Activated CD8-positive, alpha-beta memory T cell treated with anti-CD3 and anti-CD28 coated beads, Interleukin-2, amount 50 U/mL, for 4 hours (primary cell): ENCODE results near the gene ATP13A5.

Experiments used
- DNase-seq: peaks from one replicate; pipeline ENCODE4 v3.0.0-alpha.2; 2020

Gene ATP13A5, protein sequence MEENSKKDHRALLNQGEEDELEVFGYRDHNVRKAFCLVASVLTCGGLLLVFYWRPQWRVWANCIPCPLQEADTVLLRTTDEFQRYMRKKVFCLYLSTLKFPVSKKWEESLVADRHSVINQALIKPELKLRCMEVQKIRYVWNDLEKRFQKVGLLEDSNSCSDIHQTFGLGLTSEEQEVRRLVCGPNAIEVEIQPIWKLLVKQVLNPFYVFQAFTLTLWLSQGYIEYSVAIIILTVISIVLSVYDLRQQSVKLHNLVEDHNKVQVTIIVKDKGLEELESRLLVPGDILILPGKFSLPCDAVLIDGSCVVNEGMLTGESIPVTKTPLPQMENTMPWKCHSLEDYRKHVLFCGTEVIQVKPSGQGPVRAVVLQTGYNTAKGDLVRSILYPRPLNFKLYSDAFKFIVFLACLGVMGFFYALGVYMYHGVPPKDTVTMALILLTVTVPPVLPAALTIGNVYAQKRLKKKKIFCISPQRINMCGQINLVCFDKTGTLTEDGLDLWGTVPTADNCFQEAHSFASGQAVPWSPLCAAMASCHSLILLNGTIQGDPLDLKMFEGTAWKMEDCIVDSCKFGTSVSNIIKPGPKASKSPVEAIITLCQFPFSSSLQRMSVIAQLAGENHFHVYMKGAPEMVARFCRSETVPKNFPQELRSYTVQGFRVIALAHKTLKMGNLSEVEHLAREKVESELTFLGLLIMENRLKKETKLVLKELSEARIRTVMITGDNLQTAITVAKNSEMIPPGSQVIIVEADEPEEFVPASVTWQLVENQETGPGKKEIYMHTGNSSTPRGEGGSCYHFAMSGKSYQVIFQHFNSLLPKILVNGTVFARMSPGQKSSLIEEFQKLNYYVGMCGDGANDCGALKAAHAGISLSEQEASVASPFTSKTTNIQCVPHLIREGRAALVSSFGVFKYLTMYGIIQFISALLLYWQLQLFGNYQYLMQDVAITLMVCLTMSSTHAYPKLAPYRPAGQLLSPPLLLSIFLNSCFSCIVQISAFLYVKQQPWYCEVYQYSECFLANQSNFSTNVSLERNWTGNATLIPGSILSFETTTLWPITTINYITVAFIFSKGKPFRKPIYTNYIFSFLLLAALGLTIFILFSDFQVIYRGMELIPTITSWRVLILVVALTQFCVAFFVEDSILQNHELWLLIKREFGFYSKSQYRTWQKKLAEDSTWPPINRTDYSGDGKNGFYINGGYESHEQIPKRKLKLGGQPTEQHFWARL

DNA sequence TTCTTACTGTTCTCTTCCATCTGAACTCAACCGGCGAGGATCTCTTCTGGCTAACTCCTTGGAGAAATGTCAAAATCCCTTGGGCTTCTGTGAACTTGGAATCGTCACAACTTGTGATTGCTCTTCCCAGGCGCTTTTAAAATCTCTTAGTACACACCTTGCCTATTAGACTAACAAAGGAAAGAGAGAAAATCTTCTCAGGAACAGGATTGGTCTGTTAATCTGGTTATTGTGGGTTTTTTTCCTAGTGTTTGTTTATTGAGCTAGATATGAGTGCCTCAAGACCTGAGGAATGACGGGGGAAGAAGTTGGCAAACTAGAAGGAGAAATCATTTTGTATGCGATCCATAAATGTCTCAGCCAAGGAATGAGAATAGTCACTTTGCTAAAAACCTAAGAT lies at the start of gene ATP13A5:
Gene ATP13A5, minus strand, starts transcription at position 48 of the 400 bp plus-strand sequence. Its CDS starts 28 bp downstream, at position 20.
- no peak for DNase-seq

DNA sequence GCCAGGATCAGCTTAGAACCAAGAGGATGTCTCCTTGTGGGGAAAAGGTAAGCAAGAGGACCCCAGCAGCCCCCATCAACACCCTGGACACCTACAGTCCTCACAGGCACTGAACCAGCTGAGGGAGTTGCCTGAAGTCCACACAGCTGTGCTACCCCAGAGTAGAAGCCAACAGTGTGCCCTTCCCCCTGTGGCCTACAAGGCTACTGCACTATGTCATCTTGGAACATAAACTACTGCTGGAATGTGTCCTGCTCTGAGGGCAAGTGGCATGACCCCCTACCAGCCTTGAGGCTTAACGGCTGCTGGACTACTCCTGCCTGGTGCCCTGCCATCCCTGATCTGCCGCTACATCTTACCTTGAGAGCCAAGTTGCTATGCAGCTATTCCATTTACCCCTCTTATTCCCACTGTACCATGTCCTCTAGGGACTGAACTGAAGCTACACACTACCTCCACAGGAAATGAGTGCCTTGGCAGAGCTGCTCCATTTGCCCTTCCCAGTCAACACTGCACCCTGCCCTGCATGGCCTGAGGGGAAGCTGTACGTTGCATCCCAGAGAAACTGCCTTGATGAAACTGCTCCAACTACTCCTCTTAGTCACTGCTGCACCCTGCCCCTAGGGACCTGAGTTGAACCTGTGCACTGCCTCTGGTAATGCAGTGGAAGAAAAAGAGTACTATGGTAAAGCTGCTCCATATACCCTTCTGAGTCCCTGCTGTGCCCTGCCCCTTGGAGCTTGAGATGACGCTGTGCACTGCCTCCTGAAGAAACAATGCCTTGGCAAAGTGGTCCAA lies 40.2 kb upstream of the ATP13A5 start:
- no peak for DNase-seq

DNA sequence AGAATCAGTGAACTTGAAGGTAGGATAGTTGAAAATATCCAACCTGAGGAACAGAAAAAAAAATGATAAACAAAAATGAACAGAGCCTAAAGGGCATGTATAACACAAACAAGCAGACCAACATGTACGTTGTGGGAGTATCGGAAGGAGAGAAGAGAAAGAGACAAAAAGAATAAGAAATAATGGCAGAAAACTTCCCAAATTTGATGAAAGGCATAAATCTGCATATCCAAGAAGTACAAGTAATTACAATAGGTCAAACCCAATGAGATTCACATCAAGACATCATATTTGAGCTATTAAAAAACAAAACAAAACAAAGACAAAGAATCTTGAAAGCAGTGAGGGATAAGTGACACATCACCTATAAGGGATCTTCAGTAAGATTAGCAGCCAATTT lies 38.1 kb upstream of the ATP13A5 start:
- no peak for DNase-seq

DNA sequence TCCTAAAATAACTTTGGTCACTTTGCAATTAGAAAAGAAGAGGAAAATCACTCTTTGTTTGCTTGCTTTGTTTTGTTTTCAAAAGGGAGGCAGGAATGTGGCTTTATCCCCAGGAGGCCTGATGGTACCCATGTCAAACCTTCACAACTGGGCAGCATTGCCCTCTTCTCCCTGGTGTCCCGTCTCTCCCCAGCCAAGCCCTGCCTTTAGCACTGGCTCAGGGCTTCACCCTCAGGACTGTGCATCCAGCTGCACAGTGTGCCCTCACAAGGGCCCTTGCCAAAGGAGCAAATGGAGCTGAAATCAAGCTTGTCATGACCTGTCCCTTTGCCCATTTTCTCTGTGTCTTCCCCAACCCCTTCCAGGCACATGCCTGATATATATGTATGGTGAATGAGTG lies 29.1 kb upstream of the ATP13A5 start:
- DNase-seq, result no peak

DNA sequence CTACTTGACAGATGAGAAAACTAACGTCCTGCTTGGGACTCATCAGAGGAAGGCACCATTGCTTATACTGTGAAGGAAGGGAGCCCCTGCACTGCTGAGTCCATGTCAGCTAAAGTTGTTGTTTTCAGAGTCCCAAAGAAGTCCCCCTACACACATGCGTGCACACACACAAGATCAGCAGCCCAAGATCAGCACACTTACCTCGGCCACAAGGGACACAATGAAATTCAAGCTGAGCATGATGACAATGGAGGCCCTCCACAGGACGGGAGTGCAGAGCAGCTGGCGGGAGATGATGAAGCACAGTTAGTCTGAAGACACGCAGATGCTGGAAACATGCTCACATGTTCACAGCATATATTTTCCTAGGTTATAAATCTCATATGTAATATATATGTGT lies 28.6 kb upstream of the ATP13A5 start:
- DNase-seq, result no peak

DNA sequence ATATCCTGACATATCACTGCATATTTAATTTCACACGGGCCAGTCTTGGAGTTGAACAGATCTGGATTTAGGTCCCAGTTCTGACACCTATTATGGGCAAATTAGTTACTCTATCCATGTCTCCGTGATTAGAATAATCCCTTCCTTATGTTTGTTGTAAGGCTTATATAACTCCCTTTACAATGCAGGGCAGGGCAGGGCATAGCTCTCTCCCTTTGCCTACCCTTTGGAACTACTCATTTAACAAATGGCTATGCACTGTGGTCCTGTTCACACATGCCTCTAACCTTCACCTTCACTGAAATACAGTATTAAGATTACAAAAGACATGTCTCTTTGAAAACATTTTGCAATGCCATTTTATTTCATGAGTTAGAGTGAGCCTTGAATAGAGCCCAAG lies 24.8 kb upstream of the ATP13A5 start:
- no peak for DNase-seq

DNA sequence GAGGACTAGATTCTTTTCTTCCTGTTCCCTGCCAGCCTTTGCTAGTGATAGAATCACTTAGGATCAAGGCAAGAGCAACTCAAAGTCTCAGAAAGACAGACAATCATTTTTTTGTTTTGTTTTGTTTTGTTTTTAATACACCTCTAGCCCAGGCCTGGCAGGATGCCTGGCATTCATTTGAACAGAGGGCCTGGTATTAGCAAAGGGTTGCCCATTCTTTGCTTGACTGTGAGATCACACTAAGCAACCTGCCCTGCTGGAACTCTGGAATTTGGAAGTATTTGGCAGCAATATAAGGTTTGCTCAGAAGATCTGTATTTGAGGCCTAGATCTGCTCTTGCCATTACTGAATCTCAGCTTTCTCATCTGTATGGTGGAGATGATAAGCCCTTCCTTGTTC lies 21.8 kb upstream of the ATP13A5 start:
- DNase-seq, result no peak

DNA sequence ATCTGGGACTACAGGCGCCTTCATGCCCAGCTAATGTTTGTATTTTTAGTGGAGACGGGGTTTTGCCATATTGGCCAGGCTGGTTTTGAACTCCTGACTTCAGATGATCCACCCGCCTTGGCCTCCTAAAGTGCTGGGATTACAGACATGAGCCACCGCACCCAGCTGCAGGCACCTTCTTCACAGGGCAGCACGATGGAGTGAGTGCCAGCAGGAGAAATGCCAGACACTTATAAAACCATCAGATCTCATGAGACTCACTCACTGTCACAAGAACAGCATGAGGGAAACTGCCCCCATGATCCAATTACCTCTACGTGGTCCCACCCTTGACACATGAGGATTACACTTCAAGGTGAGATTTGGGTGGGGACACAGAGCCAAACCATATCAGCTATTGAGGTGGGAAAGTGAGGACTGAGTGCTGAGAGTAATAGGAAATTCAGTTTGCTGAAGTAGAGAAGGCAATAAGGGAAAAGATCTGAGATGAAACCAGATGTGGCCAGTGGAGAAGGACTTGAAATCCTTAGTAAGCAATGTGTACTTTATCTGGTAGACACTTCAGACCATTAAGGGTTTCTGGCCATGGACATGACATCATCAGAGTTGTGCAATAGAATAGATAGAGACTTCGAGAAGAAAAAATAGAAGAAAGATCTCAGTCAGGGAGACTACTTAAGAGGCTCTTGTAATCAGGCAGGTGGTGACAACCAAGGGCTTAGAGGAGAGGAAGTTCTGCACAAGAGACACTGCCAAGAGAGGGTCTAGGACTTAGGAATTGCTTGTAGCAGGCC lies 18.1 kb upstream of the ATP13A5 start:
- DNase-seq, result no peak

DNA sequence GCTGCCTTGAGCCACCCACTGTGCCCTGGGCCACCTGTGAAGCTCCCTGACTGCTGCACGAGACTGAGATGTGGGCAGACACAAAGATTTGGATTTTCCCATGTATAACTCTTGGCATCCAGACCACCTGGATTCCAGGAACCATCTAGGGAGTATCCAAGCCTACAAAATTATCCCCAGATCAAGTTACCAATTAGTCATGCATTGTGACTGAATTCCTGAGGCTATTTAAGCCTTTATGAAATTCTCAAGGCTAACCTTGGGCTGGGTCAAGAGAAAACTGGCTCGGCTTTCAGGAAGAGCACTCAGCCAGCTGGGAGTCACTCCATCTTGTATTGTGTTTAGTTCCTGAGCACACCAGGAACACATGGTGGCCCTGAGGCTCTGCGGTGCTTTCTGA lies 13.3 kb upstream of the ATP13A5 start:
- no peak for DNase-seq

DNA sequence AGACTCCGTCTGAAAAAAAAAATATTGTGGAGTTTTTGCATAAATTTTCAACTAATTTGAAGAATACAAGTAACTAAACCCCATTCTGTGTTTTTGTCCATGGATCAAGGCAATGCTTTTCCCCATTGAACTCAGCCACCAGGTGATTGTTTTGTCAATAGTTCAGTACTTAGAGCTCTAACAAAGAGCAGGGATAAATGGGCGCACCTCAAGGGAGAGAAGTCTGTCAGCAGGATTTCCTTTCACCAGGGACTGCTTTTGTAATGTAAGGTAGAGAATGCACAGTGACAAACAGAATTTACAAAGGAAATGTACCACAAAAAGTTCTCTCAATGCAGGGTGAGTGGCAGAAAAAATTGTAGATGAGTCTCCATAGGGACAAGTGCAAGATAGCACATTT lies 10.8 kb upstream of the ATP13A5 start:
- no peak for DNase-seq

DNA sequence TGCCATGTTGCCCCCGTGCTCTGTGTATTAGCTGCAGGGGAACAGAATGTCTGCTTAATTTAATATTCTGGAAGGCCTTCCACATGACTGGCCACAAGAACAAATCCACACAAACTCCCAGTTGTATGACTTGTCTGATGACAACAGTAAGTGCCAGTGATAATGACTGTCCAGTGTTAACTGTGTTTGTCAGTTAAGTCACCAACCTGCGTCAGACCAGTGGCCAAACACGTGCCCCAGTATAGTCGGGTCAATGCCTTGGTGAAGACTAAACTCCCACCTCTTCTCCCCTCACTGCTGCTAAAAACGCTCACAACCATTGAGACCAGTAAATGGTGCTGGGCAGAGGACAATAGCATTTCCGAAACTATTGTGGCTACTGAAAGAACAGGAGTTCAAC lies 9.8 kb upstream of the ATP13A5 start:
- DNase-seq, result no peak

DNA sequence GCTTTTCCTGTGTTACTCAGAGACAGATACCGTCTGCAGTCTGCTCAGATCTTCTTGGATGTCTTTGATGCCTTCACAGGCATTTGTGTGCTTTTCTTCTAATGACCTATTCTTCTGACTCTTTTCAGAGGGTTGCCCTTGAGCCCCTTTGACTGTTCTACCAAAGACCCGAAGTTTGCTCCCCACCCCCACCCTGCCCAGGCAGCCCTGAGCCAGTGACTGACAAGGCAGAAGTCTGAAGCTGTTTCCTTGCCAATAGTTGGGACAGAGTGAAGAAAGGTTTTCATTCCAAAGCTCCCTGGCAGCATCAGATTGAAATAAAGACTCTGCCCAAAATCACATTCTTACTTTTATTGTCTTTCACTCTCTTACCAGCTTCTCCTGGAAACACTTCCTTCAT lies 9.0 kb upstream of the ATP13A5 start:
- DNase-seq, result no peak

DNA sequence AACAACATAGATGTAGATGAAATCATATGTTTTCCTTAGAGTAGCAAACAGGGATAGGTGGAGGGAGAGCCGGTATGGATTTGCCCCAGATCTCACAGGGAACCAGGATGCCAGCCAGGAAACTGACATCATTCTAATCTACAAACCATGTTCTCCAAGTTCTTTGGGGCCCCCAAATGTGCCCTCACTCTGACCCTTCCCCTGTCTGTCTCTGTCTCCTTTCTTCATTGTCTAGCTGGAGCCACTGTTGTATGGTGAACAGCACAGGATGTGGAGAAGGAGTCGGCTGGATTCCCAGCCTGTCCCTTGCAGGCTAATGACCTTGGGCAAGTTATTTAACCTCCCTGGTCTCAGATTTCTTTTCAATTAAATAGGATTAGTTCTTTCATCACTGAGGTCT lies 962 bp downstream of the ATP13A5 start:
- no peak for DNase-seq

DNA sequence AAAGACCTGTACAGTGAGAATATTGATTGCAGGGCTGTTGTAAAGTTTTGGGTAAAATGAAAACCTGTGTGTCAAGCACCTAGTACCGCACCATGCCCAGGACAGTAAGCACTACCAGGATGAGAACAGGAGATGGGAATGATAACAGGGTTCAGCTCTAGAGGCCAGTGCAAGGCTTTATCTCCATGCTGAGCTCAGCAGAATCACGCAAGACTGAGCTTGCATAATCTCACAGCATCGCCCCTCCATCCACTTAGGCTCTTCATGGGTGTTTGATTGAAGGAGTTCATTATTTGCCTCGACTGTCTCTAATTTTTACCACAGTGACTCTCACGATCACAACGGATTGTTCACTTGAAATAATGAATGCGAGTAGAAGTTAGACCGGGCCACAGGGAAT lies 2.9 kb downstream of the ATP13A5 start:
- no peak for DNase-seq

DNA sequence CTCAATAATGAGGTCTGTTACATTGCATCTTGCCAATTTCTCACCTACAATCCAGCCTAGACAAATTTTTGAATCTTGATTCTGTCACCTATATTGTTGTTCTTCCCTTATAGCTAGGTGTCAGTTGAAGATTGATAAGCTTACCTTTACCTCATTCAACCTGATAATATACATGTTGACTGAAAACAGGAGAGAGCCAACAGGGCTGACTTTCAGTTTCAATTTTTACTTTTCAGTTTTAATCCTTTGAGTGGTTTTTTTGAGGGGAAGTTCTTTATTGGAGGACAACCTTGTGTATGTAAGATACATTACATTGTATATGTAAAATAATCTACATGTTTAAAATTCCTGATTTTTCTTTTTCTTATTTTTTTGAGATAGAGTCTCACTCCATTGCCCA lies 5.8 kb downstream of the ATP13A5 start:
- DNase-seq, result no peak

DNA sequence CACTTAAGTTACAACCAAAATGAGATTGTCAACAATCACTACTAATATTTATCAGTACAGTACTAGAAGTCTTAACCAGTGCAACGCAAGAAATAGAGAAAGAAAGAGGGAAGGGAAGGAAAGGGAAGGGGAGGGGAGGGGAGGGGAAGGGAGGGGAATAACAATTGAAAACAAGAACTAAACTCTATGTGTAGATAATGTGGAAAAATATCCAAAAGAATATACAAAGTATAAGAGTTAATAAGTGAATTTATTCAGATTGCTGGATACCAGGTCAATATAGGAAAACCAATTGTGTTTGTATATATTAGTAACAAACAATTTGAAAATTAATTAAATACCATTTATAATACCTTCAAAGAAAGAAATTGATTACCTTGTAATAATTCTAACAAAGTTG lies 10.7 kb downstream of the ATP13A5 start:
- DNase-seq, result no peak

DNA sequence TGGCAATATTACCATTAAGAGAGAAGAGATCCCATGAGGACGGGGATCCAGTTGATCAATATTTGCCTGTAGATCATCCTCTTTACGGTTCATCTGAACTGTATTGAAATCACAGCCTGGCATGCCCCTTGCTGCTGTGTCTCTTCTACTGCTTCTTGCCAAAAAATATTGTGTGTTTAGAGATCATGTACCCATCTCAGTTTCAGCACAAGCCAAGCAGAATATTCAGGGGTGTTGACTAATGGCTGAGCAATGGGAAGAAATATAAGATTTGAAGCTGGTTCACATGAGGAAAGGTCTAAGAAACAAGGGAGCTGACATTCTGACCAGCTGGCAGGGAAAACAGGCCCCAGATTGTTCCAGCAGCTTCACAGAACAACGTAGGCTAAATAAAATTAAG lies 21.3 kb downstream of the ATP13A5 start:
- DNase-seq, result no peak

DNA sequence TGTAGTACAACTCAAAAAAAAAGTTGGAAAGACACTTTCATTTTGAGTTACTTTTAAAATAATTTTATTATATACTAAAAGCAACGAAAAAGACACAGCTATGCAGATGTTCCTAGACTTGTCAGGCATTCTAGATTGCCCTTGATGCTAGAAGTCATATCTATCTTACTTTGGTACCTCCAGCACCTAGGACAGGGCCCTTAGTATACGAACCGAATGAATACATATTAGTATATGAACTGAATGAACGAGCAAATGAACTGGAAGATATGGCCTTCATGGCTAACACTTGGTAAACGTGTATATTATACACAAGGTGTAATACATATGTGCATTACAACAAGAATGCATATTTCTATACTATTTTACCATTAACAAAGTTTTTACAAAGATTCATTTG lies 24.1 kb downstream of the ATP13A5 start:
- DNase-seq, result no peak

DNA sequence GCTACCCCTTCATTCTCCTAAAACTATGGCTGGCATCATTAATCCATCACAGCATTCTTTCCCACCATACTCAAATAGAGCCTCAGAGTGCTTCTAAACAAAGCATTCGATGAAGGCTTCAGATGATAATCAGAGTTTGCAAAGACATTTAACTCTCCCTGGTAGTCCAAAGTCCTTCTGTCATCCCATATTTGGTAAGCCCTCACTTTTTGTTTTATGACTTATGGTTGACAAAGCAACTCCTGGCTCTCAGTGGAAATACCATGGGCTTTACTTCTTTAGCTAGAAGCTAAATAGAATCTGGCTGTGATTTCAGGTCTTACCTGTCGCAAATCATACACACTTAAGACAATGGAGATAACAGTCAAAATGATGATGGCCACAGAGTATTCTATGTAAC lies 27.8 kb downstream of the ATP13A5 start:
- no peak for DNase-seq

DNA sequence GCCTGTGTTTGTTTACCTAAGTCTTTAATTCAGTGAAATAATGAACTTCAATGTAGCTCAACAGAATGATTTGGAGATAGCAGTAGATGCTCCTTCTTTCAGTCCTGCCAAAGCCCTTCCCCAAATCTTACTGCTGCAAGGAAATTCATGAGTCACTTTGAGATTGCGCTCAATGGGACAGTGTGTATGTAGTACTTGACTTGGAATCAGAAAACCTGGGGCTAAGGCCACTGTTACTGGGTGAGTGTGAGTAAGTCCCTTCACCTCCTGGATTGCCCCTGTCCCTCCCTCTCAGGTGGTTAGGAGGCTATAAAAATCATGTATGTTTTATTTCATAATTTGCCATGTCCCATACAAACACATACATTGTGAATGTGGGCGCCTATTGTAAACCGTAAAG lies 29.9 kb downstream of the ATP13A5 start:
- no peak for DNase-seq
